OCI-LY1 (cell line): ENCODE results near the gene EEF1G.

Experiments used
- EZH2 ChIP-seq: fragments of 200-600 bp; sonication (generic), shearing (Covaris generic); IDR thresholded peaks from 2 replicates; pipeline ENCODE4 v1.8.0; 2017; ENCODE audit warnings: borderline replicate concordance, mixed run types, mild to moderate bottlenecking, antibody characterized with exemption, low read length, moderate library complexity, mixed read lengths
- TF ChIP-seq, protein P1 (sequence below): fragments of 200-600 bp; sonication (generic), shearing (Covaris generic); IDR thresholded peaks from 2 replicates; pipeline ENCODE4 v1.5.1; 2017; ENCODE audit warnings: mild to moderate bottlenecking, antibody characterized with exemption, low read length, moderate library complexity, mixed read lengths

DNA sequence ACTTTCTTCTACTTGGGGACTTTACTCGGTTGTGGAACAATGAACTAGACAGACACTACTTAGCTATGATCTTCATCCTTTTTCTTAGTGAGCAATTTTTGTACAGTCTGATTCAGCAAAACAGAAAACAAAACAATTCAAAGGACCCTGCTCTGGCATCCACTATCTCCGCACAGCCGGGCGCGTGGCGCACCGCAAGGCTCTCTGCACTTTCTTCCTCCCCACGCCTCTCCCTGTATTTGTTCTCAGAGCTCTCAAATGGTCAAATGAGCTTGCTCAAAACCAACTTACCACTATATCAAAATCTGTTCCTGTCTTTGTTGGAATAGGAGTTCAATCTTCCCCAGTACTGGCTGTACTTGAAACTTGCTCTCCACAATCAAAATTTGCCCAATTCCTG lies 7.4 kb downstream of the EEF1G start:
- TF ChIP-seq, protein P1, sequence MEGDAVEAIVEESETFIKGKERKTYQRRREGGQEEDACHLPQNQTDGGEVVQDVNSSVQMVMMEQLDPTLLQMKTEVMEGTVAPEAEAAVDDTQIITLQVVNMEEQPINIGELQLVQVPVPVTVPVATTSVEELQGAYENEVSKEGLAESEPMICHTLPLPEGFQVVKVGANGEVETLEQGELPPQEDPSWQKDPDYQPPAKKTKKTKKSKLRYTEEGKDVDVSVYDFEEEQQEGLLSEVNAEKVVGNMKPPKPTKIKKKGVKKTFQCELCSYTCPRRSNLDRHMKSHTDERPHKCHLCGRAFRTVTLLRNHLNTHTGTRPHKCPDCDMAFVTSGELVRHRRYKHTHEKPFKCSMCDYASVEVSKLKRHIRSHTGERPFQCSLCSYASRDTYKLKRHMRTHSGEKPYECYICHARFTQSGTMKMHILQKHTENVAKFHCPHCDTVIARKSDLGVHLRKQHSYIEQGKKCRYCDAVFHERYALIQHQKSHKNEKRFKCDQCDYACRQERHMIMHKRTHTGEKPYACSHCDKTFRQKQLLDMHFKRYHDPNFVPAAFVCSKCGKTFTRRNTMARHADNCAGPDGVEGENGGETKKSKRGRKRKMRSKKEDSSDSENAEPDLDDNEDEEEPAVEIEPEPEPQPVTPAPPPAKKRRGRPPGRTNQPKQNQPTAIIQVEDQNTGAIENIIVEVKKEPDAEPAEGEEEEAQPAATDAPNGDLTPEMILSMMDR, result no peak
- TF ChIP-seq EZH2, result no peak
